Ascending aorta (tissue), 2 donors: ENCODE results near the gene MYO1E. TPM values are rescaled to one million over a fixed set of nuclear protein-coding genes. Genes with fewer than 3 reads are reported as not detected.

Experiments used
- DNase-seq, 2 donors: peaks; one replicate each; pipeline ENCODE4 v3.0.0-alpha.2; 2019; ENCODE audit warnings: low spot score in 2 of 2
- H3K27ac ChIP-seq, 2 donors: fragments of 200-600 bp; sonication (generic); one replicate each; pipeline ENCODE4 v1.5.1; 2016 to 2017; ENCODE audit warnings: mild to moderate bottlenecking in 1 of 2
- H3K27me3 ChIP-seq: fragments of 200-600 bp; sonication (generic); one replicate; pipeline ENCODE4 v1.5.1; 2017
- H3K36me3 ChIP-seq, 2 donors: fragments of 200-600 bp; sonication (generic); one replicate each; pipeline ENCODE4 v1.5.1; 2016
- H3K4me1 ChIP-seq, 2 donors: fragments of 200-600 bp; sonication (generic); one replicate each; pipeline ENCODE4 v1.5.1; 2016 to 2017; ENCODE audit warnings: mild to moderate bottlenecking in 1 of 2
- H3K4me3 ChIP-seq, 2 donors: fragments of 200-600 bp; sonication (generic); one replicate each; pipeline ENCODE4 v1.5.1; 2016 to 2017; ENCODE audit warnings: mild to moderate bottlenecking in 1 of 2
- H3K9me3 ChIP-seq, 2 donors: fragments of 200-600 bp; sonication (generic); one replicate each; pipeline ENCODE4 v1.5.1; 2016
- intact Hi-C: fragments of 100-400 bp; cut with DNase I; formaldehyde crosslinking; loops from one replicate; pipeline ENCODE4 v1.15.1; 2023
- total RNA-seq: library from RNA; depleted of rRNA; stranded (reverse); fragments of >200 nt; gene quantifications from one replicate; pipeline ENCODE4 v1.1.0, GENCODE V29; 2016
- TF ChIP-seq, protein P1 (sequence below), 3 experiments: fragments of 200-600 bp in 2 of 3; fragments of 450-650 bp in 1 of 3; sonication (generic) in 2 of 3; IDR thresholded peaks; one replicate each; pipeline ENCODE4 v1.5.1; 2016 to 2019; ENCODE audit warnings: antibody characterized with exemption in 3 of 3, mild to moderate bottlenecking in 1 of 3, moderate library complexity in 1 of 3

The MYO1E gene
- total RNA-seq, 1 donor from 2014 or later, result 48.0 TPM

DNA sequence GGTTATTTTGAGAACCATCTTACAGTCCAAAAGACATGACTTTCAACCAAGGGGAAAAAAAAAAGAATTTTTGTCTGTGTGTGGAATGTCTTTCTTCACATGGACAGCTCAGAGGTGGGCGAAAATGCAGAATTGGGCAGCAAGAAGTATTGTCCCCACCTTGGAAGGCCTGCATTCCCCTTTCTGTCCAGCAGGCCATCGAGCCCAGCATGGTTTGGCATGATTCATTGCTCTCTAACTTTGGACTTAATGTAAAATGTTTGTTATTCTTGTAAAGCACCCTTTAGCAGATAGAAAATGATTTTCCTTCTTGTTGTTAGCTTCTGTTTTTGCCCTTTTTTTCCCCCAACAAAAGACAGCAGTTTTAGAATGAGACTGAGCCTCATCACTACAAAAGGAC, 12.4 kb downstream of the MYO1E start:
- no peak for DNase-seq
- intact Hi-C loops, result no loop called here
- H3K9me3 ChIP-seq, result no peaks in the 10 kb centered on the region
- peaks cover 0 to 8% of the 10 kb centered on the region in 2 donors for H3K36me3 ChIP-seq
- no peak overlapping the region for H3K4me3 ChIP-seq
- H3K27me3 ChIP-seq, result no peaks in the 10 kb centered on the region
- peaks cover 3 to 7% of the 10 kb centered on the region in 2 donors for H3K4me1 ChIP-seq
- H3K27ac ChIP-seq, result no peak overlapping the region
- TF ChIP-seq, protein P1, sequence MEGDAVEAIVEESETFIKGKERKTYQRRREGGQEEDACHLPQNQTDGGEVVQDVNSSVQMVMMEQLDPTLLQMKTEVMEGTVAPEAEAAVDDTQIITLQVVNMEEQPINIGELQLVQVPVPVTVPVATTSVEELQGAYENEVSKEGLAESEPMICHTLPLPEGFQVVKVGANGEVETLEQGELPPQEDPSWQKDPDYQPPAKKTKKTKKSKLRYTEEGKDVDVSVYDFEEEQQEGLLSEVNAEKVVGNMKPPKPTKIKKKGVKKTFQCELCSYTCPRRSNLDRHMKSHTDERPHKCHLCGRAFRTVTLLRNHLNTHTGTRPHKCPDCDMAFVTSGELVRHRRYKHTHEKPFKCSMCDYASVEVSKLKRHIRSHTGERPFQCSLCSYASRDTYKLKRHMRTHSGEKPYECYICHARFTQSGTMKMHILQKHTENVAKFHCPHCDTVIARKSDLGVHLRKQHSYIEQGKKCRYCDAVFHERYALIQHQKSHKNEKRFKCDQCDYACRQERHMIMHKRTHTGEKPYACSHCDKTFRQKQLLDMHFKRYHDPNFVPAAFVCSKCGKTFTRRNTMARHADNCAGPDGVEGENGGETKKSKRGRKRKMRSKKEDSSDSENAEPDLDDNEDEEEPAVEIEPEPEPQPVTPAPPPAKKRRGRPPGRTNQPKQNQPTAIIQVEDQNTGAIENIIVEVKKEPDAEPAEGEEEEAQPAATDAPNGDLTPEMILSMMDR (IDR thresholded peaks at IDR 0.05), result peak in 1 of 3 experiments; percentile 33

DNA sequence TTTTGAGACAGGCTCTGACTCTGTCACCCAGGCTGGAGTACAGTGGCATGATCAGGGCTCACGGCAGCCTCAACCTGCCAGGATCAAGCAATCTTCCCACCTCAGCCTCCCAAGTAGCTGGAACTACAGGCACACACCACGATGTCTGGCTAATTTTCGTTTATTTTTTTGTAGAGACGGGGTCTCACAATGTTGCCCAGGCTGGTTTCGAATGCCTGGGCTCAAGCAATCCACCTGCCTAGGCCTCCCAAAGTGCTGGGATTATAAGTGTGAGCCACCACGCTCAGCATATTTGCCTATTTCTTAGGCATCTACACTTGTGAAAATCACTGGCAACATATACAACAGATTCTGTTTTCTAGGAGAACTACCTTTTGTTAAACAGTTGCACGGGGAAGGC, 16.9 kb downstream of the MYO1E start:
- Histone ChIP-seq H3K9me3 (no peaks in the 10 kb centered on the region), H3K4me3 (no peak overlapping the region), H3K27ac (no peak overlapping the region), H3K36me3 (peaks cover 0 to 8% of the 10 kb centered on the region in 2 donors), H3K4me1 (peaks cover 3 to 7% of the 10 kb centered on the region in 2 donors), H3K27me3 (no peaks in the 10 kb centered on the region)
- intact Hi-C loops, result no loop called here
- no peak for DNase-seq
- TF ChIP-seq, protein P1 (IDR thresholded peaks at IDR 0.05), result no peak

DNA sequence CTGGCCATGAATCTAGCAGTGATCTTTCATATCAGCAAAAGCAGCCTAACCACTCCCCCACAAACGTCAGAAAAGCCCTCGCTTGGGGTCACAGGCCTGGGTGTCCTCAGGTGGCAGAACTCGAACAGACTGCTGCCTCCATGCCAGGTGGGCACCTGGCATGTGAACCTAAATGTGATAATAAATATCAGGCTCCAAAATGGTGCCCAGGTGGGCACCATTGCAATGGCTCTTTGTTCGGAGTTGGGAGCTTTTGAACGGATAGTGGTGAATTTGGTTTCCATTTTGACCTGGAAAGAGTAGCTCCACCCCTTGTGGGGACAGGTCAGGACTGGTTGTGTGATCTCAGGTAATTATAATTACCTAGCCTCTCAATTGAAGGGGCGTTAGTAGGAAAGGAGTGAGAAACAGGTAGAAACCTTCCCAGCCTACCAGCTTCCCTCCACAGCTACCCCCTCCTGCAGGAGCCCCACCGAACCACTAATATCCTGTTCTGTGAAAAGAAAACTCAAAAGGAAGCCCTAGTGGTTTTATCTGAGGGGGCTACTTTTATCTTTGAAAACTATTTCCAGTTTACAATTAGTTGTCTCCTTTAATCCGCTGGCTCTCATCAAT, 18.1 kb downstream of the MYO1E start:
- intact Hi-C loops, result no loop called here
- H3K27me3 ChIP-seq, result no peaks in the 10 kb centered on the region
- H3K36me3 ChIP-seq, result peaks cover 0 to 8% of the 10 kb centered on the region in 2 donors
- no peaks in the 10 kb centered on the region for H3K9me3 ChIP-seq
- H3K4me3 ChIP-seq, result no peak overlapping the region
- DNase-seq, result no peak
- peaks cover 5 to 13% of the 10 kb centered on the region in 2 donors for H3K4me1 ChIP-seq
- TF ChIP-seq, protein P1 (IDR thresholded peaks at IDR 0.05), result no peak
- no peak overlapping the region for H3K27ac ChIP-seq

DNA sequence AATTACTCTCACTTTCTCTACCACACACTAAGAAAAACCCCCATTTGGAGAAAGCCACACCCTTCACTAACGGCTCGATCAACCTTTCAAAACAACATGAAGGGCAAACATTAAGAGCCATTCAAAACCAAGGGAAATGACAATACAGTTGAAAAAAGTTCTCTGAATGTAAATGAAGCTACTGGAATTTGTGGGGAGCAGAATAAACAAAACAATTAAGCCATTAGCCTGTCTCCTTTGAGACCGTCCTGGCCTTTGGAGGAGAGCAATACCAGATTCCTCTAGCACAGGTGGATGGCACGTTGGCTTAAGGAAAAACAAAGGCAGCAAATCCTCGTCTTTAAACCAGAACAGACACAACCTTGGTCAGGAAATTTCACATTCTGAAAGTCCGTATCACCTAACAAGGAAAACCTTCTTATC, 18.7 kb downstream of the MYO1E start:
- no peaks in the 10 kb centered on the region for H3K27me3 ChIP-seq
- TF ChIP-seq, protein P1 (IDR thresholded peaks at IDR 0.05), result no peak
- no peak overlapping the region for H3K4me3 ChIP-seq
- DNase-seq, result no peak
- H3K9me3 ChIP-seq, result no peaks in the 10 kb centered on the region
- H3K36me3 ChIP-seq, result peaks cover 0 to 8% of the 10 kb centered on the region in 2 donors
- H3K4me1 ChIP-seq, result peaks cover 5 to 18% of the 10 kb centered on the region in 2 donors
- H3K27ac ChIP-seq, result no peak overlapping the region
- intact Hi-C loops, result no loop called here

DNA sequence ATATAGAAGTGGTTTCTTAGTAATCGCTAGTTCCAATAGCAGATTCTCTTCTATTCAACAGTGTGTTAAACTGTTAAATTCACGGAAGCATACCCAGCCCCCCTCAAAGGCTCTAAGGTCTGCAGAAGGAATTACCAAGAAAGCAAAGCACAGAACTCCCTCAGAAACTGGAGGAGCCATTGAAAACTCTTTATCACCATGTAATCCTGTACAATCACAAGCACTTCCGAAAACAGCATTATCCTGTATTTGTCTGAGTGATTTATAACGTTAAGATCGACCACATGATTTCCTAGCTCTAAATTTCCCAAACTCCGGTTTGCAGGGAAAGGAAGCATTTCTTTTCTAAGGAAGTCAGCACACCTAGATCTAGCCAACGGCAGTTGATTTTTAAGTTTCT, 20.0 kb downstream of the MYO1E start:
- H3K4me3 ChIP-seq, result no peak overlapping the region
- intact Hi-C loops, result no loop called here
- TF ChIP-seq, protein P1 (IDR thresholded peaks at IDR 0.05), result no peak

More for the DNA sequence above, 20.0 kb downstream of the MYO1E start:
- no peak for DNase-seq
- H3K27me3 ChIP-seq, result no peaks in the 10 kb centered on the region
- H3K4me1 ChIP-seq, result peaks cover 5 to 21% of the 10 kb centered on the region in 2 donors
- peaks cover 0 to 2% of the 10 kb centered on the region in 2 donors for H3K36me3 ChIP-seq
- H3K27ac ChIP-seq, result no peak overlapping the region
- no peaks in the 10 kb centered on the region for H3K9me3 ChIP-seq
